Activated CD4-positive, CD25-positive, alpha-beta regulatory T cell treated with anti-CD3 and anti-CD28 coated beads, Interleukin-2, amount 50 U/mL, for 72 hours (primary cell): ENCODE results near the gene PPM1N.

Experiments used
- DNase-seq: peaks from one replicate; pipeline ENCODE4 v3.0.0; 2021

The PPM1N gene, protein sequence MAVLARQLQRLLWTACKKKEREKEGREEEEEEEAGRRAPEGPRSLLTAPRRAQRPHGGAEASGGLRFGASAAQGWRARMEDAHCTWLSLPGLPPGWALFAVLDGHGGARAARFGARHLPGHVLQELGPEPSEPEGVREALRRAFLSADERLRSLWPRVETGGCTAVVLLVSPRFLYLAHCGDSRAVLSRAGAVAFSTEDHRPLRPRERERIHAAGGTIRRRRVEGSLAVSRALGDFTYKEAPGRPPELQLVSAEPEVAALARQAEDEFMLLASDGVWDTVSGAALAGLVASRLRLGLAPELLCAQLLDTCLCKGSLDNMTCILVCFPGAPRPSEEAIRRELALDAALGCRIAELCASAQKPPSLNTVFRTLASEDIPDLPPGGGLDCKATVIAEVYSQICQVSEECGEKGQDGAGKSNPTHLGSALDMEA

DNA sequence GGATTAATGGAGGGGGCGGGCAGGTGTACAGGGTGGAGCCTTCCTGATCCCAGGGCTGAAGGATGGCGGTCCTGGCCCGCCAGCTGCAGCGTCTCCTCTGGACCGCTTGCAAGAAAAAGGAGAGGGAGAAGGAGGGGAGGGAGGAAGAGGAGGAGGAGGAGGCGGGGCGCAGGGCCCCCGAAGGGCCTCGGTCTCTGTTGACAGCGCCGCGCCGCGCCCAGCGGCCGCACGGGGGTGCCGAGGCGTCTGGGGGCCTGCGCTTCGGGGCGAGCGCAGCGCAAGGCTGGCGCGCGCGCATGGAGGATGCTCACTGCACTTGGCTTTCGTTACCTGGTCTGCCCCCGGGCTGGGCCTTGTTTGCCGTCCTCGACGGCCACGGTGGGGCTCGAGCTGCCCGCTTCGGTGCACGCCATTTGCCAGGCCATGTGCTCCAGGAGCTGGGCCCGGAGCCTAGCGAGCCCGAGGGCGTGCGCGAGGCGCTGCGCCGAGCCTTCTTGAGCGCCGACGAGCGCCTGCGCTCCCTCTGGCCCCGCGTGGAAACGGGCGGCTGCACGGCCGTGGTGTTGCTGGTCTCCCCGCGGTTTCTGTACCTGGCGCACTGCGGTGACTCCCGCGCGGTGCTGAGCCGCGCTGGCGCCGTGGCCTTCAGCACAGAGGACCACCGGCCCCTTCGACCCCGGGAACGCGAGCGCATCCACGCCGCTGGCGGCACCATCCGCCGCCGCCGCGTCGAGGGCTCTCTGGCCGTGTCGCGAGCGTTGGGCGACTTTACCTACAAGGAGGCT is at the start of gene PPM1N:
Gene PPM1N (plus strand): TSS at position 33 of the 785 bp plus-strand sequence. CDS start 30 bp downstream, at position 63.
- peak; percentile 58 for DNase-seq

DNA sequence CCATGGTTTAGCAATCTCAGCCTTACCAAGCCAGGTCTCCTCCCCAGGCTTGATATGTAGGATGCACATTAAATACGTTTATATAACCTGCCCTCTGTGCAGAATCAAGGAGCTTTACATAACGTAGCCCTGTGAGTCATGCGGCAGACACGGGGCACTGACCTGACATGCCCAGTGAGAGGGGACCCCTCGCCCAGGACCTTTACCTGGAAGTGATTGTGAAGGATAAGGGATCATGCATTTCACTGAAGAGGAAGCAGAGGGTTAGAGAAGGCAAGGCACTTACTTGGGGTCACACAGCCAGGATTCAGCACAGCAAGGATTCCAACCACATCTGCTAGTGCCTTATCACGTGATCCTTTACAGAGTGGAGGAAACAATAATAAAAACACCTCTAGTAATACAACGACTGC is 49.4 kb upstream of the PPM1N start:
- DNase-seq: no peak

DNA sequence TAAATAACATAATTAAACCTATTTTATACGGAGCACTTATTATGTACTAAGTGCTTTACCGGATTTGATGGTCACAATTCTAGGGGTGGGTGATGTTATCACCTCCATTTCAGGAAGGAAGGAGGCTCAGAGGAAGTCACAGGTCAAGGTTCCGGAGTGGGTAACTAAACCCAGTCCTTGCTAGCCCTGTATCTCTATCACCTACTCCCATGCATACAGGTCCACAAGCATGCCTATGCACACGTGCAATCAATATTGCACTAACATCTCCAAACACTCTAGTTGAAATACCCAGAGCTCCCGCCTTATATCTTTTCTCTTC is 48.3 kb upstream of the PPM1N start:
- no peak for DNase-seq

DNA sequence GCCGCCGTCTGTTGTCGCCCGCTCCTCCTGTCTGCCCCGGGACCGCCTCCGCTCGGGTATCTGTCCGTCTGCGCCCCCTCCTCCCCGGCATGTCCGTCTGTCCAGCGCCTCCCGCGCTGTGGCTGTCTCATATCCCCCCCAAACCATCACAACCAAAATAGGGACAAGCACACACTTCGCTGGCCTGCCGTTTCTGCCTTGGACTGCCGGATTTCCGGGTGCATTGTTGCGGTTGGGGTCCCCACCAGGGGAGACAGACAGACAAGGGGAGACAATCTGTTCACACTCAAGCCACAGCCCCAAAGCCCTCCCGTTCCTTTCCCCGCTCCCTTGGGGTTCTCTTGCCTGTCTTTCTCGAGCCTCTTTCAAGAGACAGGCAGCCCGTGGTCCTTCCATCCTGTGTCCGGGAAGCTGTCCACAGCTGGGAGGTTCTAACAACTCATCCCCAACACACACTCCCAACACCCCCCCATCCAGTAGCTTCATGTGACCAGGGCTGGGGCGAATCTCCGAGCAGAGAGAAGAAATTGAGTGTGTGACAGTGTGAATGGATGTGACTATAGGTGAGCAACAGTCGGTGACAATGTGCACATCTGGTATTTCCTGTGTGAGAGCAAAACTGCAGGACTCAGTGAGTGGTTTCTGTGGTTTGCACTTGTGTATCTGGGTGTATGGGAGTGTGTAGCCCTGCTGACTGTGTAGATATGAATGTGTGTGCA is 47.0 kb upstream of the PPM1N start:
- DNase-seq: no peak

DNA sequence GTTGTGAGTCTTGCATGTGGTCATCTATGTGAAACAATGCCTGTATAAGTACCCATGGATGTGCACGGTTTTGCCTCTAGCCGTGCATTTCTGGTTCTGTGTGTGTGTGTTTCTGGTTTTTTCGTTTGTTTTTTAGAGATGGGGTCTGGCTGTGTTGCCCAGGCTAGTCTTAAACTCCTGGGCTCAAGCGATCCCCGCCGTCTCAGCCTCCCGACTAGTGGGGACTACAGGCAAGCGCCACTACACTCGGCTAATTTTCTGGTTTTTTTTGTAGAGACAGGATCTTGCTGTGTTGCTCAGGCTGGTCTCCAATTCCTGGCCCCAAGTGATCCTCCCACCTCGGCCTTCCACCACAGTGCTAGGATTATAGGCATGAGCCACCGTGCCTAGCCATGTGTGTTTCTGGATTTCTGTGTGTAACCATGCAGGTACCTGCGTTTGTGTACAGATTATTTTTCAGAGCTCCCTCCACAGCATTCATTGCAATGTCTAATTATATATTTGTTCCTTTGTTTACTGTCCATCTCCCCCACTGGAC is 46.3 kb upstream of the PPM1N start:
- no peak for DNase-seq

DNA sequence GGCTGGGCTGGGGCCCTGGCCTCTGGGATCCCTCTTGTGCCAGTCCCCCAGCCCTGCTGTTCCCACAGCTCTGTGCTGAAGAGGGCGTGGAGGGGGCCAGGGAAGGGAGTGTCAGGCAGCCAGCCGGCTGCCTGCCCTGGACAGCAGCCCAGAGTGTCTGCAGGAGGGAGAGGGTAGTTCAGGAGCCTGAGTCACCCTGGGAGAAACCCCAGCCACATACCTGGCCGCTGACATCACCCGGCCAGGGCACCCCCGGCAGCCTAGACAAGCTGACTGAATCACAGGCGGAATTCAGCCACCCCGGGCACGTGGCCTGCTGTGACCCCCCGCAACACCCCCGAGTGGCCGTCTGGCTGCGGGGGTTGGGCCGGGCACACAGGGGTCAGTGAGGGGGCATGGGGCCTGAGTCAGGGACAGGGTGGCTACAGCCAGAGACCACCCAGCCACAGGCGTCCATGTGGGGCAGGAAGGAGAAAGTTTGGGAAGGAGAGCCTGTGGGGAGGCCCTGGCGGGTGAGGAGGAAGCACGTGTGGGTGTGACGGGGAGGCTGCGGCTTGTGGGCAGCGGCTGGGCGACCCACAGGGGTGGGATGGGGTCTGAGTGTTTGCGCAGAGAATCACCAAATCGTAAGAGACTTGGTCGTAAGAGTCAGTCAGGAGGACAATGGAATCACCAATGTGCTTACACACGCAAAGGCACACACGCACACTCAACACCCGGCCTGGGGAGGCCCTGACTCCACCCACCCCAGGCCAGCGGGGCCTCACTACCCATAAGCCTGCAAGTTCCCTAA is 42.3 kb upstream of the PPM1N start:
- DNase-seq: peak; percentile 59

DNA sequence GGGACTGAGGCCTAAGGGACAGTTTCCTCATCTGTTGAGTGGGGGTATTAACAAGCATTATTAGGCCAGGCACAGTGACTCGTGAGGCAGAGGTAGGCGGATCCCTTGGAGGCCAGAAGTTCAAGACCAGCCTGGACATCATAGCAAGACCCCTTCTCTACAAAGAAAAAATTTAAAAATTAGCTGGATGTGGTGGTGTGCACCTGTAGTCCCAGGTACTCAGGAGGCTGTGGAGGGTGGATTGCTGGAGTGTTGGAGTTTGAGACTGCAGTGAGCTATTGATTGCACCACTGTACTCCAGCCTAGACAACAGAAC is 41.8 kb upstream of the PPM1N start:
- DNase-seq: no peak

DNA sequence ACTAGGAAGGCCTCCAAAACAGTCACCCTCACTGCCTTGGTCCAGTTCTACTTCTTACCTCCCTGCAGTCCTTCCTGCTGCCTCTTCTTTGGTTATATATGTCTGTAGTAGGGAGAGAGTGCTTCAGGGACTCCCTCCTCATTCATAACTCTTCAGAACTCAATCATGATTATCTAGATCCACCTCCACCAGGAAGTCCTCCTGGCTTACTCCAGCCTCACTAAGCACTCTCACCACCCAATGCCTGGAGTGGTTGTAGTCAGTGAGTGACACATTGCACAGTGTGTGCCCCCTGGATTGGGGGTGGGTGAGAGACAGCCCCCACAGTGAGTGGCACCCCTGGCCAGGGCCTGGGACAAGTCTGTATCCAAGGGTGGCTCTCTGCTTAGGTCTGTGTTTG is 40.5 kb upstream of the PPM1N start:
- no peak for DNase-seq

DNA sequence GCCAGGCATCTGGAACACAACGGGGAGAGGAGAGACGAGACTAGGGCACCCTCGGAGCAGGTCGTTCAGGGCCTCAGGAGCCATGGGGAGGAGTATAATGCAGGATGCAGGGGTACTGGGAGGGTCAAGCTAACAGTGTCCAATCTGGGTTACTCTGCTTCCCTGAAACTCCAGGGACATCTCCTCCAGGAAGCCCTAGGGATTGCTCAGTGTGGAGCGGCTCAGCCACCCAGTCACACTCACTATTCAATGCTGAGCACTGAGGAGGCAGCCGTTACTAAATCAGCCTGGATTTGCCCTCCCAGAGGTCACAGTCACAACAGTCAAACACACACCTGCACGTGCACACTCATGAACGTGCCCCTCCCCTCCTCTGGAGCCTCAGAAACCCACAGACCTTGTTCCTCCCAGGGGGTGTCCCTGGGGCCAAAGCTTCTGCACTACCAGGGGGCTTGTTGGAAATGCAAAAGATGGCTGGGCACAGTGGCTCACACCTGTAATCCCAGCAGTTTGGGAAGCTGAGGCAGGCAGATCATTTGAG is 37.4 kb upstream of the PPM1N start:
- DNase-seq: no peak

DNA sequence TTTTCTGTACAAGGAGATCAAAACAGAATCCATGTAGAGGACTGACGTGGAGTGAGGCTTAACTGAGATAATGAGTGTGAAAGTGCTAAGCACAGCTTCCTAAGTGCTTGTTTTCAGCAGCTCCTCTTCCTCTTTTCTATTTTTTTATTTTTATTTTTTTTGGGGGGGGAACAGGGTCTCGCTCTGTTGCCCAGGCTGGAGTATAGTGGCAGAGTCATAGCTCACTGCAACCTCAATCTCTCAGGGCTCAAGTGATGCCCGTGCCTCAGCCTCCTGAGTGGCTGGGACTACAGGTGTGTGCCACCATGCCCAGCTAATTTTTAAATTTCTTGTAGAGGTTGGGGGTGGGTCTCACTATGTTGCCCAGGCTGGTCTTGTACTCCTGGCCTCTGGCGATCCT is 36.1 kb upstream of the PPM1N start:
- no peak for DNase-seq

DNA sequence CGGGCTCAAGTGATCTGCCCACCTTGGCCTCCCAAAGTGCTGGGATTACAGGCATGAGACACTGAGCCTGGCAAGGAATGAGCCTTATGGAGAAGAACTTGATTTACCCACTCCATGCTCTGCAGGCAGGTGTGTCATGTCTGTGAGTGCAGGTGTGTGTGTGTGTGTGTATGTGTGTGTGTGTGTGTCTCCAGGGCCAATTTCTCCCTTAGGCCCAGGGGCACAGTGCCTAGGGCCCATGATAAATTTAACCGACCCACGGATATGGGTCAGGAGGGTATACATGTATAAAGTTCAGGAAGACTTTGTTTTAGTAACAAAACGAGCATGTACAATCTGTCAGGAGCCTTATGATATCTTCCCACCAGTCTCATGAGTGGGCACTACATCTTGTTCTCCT is 35.0 kb upstream of the PPM1N start:
- no peak for DNase-seq

DNA sequence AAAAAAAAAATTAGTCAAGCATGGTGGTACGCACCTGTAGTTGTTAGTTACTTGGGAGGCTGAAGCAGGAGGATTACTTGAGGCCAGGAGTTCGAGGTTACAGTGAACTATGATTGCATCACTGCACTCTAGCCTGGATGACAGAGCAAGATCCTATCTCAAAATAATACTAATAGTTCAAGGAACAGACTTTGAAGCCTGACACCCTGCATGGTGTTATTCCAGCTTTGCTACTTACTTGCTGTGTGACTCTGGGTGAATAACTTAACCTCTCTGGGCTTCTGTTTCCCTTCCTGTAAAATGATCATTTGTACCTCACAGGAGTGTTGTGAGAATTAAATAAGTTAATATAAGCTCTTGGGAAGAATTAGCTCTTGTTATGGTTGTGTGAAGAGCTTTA is 34.0 kb upstream of the PPM1N start:
- no peak for DNase-seq

DNA sequence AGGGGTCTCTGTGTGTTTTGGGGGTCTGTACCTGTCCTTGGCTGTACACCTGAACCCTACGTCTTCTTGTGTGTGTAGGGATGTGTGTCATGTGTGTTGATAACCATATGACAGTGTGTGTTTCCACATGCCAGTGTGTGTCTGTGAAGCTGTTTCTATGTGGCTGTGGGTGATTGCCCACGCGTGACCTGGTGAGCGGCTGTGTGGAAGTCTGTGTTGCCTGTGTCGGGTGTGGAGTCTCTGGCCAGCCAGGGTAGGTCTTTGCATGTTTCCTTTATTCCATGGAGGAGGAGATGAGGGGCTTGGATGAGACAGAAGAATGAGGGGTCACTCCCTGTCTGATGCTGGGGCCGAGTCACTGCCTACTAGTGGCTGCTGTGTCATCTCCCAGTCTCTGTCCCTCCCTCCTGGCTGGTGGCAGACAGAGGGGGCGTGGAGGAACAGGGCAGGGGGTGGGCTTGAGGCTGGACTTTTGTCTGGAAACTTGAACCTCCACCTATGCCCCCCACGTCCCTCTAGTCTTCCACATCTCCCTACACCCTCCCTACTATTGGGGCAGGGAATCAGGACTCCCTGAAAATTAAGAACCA is 33.3 kb upstream of the PPM1N start:
- no peak for DNase-seq

DNA sequence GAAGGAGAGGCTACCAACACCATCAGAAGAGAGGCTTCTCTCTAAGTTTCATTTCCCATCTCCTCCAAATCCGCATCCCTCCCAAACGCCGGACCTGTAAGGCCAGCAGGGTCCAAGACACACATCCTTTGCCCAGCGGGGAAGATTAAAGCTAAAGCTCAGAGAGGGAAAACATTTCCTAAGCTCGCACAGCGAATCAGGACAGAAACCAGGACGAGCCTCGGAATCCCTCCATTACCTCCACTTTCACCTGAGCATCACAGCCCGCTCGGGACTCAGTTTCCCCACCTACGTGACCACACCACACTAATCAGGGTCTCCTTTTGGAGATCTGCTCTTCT is 31.2 kb upstream of the PPM1N start:
- DNase-seq: no peak

DNA sequence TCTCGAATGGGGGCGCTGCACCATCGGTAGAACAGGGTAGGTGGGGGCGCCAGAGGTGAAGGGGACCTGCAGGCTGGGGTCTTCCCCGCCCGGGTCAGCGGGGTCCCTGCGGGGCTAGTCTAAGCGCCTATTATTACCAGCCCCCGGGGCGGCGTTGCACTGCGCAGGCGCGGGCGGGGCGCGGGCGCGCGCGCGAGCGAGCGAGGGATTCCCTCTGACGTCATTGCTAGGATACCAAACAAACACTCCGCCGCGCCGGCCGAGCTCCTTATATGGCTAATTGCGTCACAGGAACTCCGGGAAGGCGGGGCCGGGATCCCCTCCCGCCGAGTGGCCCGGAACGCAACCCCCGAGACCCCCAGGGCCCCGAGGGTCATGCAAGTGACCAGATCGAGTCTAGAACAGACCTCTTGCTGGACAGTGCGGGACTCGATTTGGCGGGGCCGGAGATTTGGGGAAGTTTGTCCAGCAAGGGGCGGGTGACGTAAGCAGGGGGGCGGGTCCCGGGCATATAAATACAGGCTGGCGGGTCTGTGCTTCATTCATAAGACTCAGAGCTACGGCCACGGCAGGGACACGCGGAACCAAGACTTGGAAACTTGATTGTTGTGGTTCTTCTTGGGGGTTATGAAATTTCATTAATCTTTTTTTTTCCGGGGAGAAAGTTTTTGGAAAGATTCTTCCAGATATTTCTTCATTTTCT is 30.6 kb upstream of the PPM1N start, which contains the start of gene FOSB:
Gene FOSB (plus strand): TSS at position 541 of the 703 bp plus-strand sequence. CDS start 591 bp downstream, outside the sequence.
- DNase-seq: peak; percentile 91

DNA sequence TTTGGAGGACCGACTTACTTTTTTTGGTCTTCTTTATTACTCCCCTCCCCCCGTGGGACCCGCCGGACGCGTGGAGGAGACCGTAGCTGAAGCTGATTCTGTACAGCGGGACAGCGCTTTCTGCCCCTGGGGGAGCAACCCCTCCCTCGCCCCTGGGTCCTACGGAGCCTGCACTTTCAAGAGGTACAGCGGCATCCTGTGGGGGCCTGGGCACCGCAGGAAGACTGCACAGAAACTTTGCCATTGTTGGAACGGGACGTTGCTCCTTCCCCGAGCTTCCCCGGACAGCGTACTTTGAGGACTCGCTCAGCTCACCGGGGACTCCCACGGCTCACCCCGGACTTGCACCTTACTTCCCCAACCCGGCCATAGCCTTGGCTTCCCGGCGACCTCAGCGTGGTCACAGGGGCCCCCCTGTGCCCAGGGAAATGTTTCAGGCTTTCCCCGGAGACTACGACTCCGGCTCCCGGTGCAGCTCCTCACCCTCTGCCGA is 30.0 kb upstream of the PPM1N start:
- DNase-seq: peak; percentile 53

DNA sequence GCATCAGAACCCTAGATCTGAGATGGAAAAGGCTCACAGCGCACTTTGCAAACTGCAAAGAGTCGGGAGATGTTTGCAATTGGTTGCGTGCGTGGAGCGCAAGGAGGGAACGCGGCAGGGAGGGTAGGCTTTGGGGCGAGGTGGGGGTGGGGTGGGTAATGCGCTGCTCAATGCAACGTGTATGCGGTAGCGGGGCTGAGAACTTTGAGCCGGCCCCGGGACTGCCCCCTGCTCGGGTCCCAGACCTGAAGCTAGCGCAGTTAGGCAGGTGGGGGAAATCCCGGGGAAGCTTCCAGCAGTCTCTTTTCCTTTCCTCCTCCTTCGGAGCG is 29.5 kb upstream of the PPM1N start:
- DNase-seq: no peak

DNA sequence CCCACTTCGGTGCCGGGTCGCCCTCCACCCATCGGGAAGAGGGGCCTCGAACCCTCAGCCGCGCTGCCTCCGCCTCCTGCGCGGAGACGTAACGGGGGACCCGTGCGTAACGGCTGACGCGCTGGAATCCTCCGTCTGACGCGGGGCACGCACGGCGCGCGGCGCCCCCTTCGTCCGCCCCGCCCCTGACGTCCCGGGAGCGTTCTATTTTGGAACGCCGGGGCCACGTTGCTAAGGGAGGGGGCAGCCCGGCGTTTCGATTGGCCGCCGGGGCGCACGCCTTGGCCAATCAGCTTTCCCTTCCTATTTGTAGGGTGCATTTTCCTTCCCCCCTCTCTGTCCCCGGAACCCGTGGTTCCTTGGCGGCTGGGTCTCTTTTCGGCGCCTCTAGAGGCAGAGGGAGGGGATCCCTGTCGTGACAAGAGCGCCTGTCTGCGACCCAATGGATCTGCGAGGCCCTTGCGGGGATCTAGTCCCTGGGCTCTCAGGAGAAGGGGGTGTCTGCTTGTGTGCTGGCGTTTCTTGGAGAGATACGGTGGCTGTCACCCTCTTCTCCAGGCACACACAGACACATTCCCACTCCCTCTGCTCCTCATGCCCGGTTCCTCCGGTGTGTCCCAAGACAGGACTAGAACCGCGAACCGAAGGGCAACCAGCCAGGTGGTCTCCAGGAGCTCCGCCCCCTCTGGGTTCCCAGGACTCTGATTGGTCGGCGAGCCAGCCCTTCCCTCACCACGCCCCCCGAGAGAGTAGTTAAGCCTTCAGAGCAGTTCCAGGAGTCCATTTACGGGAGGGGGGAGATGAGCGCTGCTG is 28.9 kb upstream of the PPM1N start:
- peak; percentile 94 for DNase-seq

DNA sequence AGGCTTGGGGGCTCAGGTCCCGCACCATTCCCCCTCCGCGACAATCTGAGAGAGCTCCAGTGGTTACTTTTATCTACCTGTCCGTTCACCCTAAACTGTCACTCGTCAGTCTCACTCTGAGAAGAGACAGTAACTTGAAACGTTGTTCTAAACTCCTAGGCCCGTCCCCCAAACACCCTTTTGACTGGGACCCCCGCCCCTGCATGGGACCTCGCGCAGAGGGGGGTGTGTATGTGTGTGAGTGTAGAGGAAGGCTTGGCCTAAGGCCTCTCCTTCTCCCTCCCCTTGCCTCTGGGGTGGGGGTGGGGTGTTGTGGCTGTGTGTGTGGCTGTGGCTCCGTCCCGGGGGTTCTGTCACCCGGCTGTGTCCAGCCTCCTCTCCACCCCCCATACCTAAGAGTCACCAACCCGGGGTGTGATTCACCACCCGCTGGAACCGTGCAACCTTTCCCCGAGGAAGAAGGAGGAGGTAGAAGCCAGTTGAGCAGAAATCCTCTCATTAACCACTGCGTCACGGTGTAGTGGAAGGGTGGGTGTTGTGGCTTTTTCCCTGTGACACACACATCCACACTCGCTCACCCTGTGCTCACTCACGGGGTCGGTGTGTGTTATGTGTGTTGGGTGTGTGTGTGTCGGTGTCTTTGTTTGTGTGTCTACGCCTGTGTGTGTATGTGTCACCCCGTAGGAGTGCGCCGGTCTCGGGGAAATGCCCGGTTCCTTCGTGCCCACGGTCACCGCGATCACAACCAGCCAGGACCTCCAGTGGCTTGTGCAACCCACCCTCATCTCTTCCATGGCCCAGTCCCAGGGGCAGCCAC is 28.1 kb upstream of the PPM1N start:
- DNase-seq: no peak

DNA sequence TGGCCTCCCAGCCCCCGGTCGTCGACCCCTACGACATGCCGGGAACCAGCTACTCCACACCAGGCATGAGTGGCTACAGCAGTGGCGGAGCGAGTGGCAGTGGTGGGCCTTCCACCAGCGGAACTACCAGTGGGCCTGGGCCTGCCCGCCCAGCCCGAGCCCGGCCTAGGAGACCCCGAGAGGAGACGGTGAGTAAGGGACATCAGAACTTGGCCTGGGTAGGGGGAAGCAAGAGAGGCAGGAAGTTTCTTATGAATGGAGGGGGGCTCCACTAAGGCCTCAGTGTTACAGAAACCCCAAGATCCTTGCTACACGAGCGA is 27.5 kb upstream of the PPM1N start:
- no peak for DNase-seq
